Fibroblast of villous mesenchyme (primary cell): ENCODE data around the gene TEFM. TPM values are rescaled to one million over a fixed set of nuclear protein-coding genes. Genes with fewer than 3 reads are reported as not detected.
"Not testable (repeated sequence)": the region's sequence is repeated elsewhere in the genome, so short reads cannot be mapped to it uniquely, and the experiment has no call there.

Experiments
- DNase-seq: peaks from one replicate; pipeline ENCODE4 v3.0.0-alpha.2; 2010; ENCODE audit warnings: low read depth
- H3K4me3 ChIP-seq: 2 replicates; pipeline ENCODE4 v1.5.1; 2011; ENCODE audit warnings: low read depth, mild to moderate bottlenecking, low read length
- CTCF ChIP-seq: IDR thresholded peaks from 2 replicates; pipeline ENCODE4 v1.5.1; 2012; ENCODE audit warnings: low read depth, mild to moderate bottlenecking, low read length; ENCODE audit not compliant: insufficient read depth
- total RNA-seq: library from RNA; depleted of rRNA; stranded (reverse); fragments of >200 nt; gene quantifications from 2 replicates; pipeline ENCODE4 v1.2.3, GENCODE V29; 2012

Gene TEFM
- total RNA-seq, 1 donor: 12.5 TPM

GRCh38 chr17:30942308-30943079 is 36.5 kb upstream of the TEFM start:
- DNase-seq: peak; percentile 72
- peak; percentile 40 for TF ChIP-seq CTCF

GRCh38 chr17:30939051-30939689 is 33.1 kb upstream of the TEFM start:
- no peak for DNase-seq
- no peak overlapping the region for H3K4me3 ChIP-seq
- TF ChIP-seq CTCF: no peak

More at GRCh38 chr17:30942308-30943079, 36.5 kb upstream of the TEFM start:
- no peak overlapping the region for H3K4me3 ChIP-seq

- H3K4me3 ChIP-seq: no peak overlapping the region
- TF ChIP-seq CTCF: no peak
- DNase-seq: no peak
Measured at GRCh38 chr17:30933966-30934365, 27.9 kb upstream of the TEFM start.

- DNase-seq, H3K4me3 ChIP-seq: not testable (repeated sequence)
Measured at GRCh38 chr17:30931582-30931981, 25.5 kb upstream of the TEFM start.

- no peak for DNase-seq
- H3K4me3 ChIP-seq: no peak overlapping the region
- no peak for TF ChIP-seq CTCF
Measured at GRCh38 chr17:30930495-30930894, 24.5 kb upstream of the TEFM start.

- DNase-seq, H3K4me3 ChIP-seq: not testable (repeated sequence)
Measured at GRCh38 chr17:30929861-30930260, 23.8 kb upstream of the TEFM start.

- no peak for TF ChIP-seq CTCF
Measured at GRCh38 chr17:30929081-30929633, 23.1 kb upstream of the TEFM start.

GRCh38 chr17:30928584-30928983 is 22.5 kb upstream of the TEFM start:
- TF ChIP-seq CTCF: no peak
- no peak for DNase-seq
- no peak overlapping the region for H3K4me3 ChIP-seq

More at GRCh38 chr17:30929081-30929633, 23.1 kb upstream of the TEFM start:
- DNase-seq: no peak
- H3K4me3 ChIP-seq: no peak overlapping the region
